ENCODE measurements around the gene IPO4.

Gene IPO4

GRCh38 chr14:24159777-24160498 is 28.7 kb downstream of the IPO4 start:
- Histone ChIP-seq H3K27me3 (ENCODE audit: control insufficient read depth in 5 of 5, insufficient read depth in 4 of 5, low read length in 5 of 5) (no peaks in the 10 kb centered on the region), H3K4me3 (ENCODE audit: low read depth in 1 of 5, low read length in 5 of 5) (no peak overlapping the region), H3K9ac (ENCODE audit: low read length in 5 of 5) (no peak overlapping the region), H3K9me3 (ENCODE audit: control insufficient read depth in 5 of 5, low read length in 5 of 5) (no peaks in the 10 kb centered on the region), H3K36me3 (ENCODE audit: control insufficient read depth in 5 of 5, insufficient read depth in 5 of 5, low read length in 5 of 5) (peaks cover 11 to 73% (median 66%) of the 10 kb centered on the region in 5 donors), H3K4me1 (ENCODE audit: control insufficient read depth in 5 of 5, insufficient read depth in 5 of 5, low read length in 5 of 5) (peaks cover 9 to 34% (median 29%) of the 10 kb centered on the region in 5 donors), H3K27ac (ENCODE audit: low read depth, low read length) (peak overlapping the region; percentile 93)

- no peak overlapping the region for H3K4me3 ChIP-seq (ENCODE audit: low read depth in 1 of 5, low read length in 5 of 5)
- no peaks in the 10 kb centered on the region for H3K27me3 ChIP-seq (ENCODE audit: control insufficient read depth in 5 of 5, insufficient read depth in 4 of 5, low read length in 5 of 5)
- H3K36me3 ChIP-seq (ENCODE audit: control insufficient read depth in 5 of 5, insufficient read depth in 5 of 5, low read length in 5 of 5): peaks cover 15 to 65% (median 55%) of the 10 kb centered on the region in 5 donors
- H3K27ac ChIP-seq (ENCODE audit: low read depth, low read length): no peak overlapping the region
- peak overlapping the region in 1 of 5 donors; percentile 19 for H3K9ac ChIP-seq (ENCODE audit: low read length in 5 of 5)
- no peaks in the 10 kb centered on the region for H3K9me3 ChIP-seq (ENCODE audit: control insufficient read depth in 5 of 5, low read length in 5 of 5)
- H3K4me1 ChIP-seq (ENCODE audit: control insufficient read depth in 5 of 5, insufficient read depth in 5 of 5, low read length in 5 of 5): peaks cover 7 to 22% (median 18%) of the 10 kb centered on the region in 5 donors
These were observed 31.3 kb downstream of the IPO4 start for GRCh38 chr14:24157331-24157730.

- Histone ChIP-seq H3K4me3 (ENCODE audit: low read depth in 1 of 5, low read length in 5 of 5) (no peak overlapping the region), H3K27me3 (ENCODE audit: control insufficient read depth in 5 of 5, insufficient read depth in 4 of 5, low read length in 5 of 5) (no peaks in the 10 kb centered on the region), H3K9me3 (ENCODE audit: control insufficient read depth in 5 of 5, low read length in 5 of 5) (no peaks in the 10 kb centered on the region), H3K36me3 (ENCODE audit: control insufficient read depth in 5 of 5, insufficient read depth in 5 of 5, low read length in 5 of 5) (peaks cover 15 to 70% (median 58%) of the 10 kb centered on the region in 5 donors), H3K9ac (ENCODE audit: low read length in 5 of 5) (peak overlapping the region in 1 of 5 donors; percentile 19), H3K4me1 (ENCODE audit: control insufficient read depth in 5 of 5, insufficient read depth in 5 of 5, low read length in 5 of 5) (peaks cover 5 to 17% (median 13%) of the 10 kb centered on the region in 5 donors), H3K27ac (ENCODE audit: low read depth, low read length) (no peak overlapping the region)
These were observed 31.8 kb downstream of the IPO4 start for GRCh38 chr14:24156840-24157239.

- Histone ChIP-seq H3K27ac (ENCODE audit: low read depth, low read length) (no peak overlapping the region), H3K9ac (ENCODE audit: low read length in 5 of 5) (peak overlapping the region in 1 of 5 donors; percentile 19), H3K4me3 (ENCODE audit: low read depth in 1 of 5, low read length in 5 of 5) (no peak overlapping the region), H3K4me1 (ENCODE audit: control insufficient read depth in 5 of 5, insufficient read depth in 5 of 5, low read length in 5 of 5) (peaks cover 0 to 3% (median 0%) of the 10 kb centered on the region in 5 donors), H3K27me3 (ENCODE audit: control insufficient read depth in 5 of 5, insufficient read depth in 4 of 5, low read length in 5 of 5) (no peaks in the 10 kb centered on the region), H3K9me3 (ENCODE audit: control insufficient read depth in 5 of 5, low read length in 5 of 5) (no peaks in the 10 kb centered on the region), H3K36me3 (ENCODE audit: control insufficient read depth in 5 of 5, insufficient read depth in 5 of 5, low read length in 5 of 5) (peaks cover 15 to 81% (median 70%) of the 10 kb centered on the region in 5 donors)
These were observed 33.5 kb downstream of the IPO4 start for GRCh38 chr14:24155100-24155499.

- no peak overlapping the region for H3K9ac ChIP-seq (ENCODE audit: low read length in 5 of 5)
- H3K27me3 ChIP-seq (ENCODE audit: control insufficient read depth in 5 of 5, insufficient read depth in 4 of 5, low read length in 5 of 5): no peaks in the 10 kb centered on the region
- H3K4me3 ChIP-seq (ENCODE audit: low read depth in 1 of 5, low read length in 5 of 5): no peak overlapping the region
- H3K27ac ChIP-seq (ENCODE audit: low read depth, low read length): no peak overlapping the region
- H3K9me3 ChIP-seq (ENCODE audit: control insufficient read depth in 5 of 5, low read length in 5 of 5): no peaks in the 10 kb centered on the region
- peaks cover 5 to 16% (median 15%) of the 10 kb centered on the region in 5 donors for H3K4me1 ChIP-seq (ENCODE audit: control insufficient read depth in 5 of 5, insufficient read depth in 5 of 5, low read length in 5 of 5)
- peaks cover 9 to 71% (median 58%) of the 10 kb centered on the region in 5 donors for H3K36me3 ChIP-seq (ENCODE audit: control insufficient read depth in 5 of 5, insufficient read depth in 5 of 5, low read length in 5 of 5)
These were observed 37.1 kb downstream of the IPO4 start for GRCh38 chr14:24151404-24152080.

- Histone ChIP-seq H3K4me3 (ENCODE audit: low read depth in 1 of 5, low read length in 5 of 5) (no peak overlapping the region), H3K9me3 (ENCODE audit: control insufficient read depth in 5 of 5, low read length in 5 of 5) (no peaks in the 10 kb centered on the region), H3K27me3 (ENCODE audit: control insufficient read depth in 5 of 5, insufficient read depth in 4 of 5, low read length in 5 of 5) (no peaks in the 10 kb centered on the region), H3K4me1 (ENCODE audit: control insufficient read depth in 5 of 5, insufficient read depth in 5 of 5, low read length in 5 of 5) (peaks cover 7 to 20% (median 18%) of the 10 kb centered on the region in 5 donors), H3K36me3 (ENCODE audit: control insufficient read depth in 5 of 5, insufficient read depth in 5 of 5, low read length in 5 of 5) (peaks cover 9 to 66% (median 54%) of the 10 kb centered on the region in 5 donors), H3K9ac (ENCODE audit: low read length in 5 of 5) (no peak overlapping the region), H3K27ac (ENCODE audit: low read depth, low read length) (no peak overlapping the region)
These were observed 37.6 kb downstream of the IPO4 start for GRCh38 chr14:24150993-24151392.

GRCh38 chr14:24150567-24150966 is 38.0 kb downstream of the IPO4 start:
- peaks cover 6 to 61% (median 50%) of the 10 kb centered on the region in 5 donors for H3K36me3 ChIP-seq (ENCODE audit: control insufficient read depth in 5 of 5, insufficient read depth in 5 of 5, low read length in 5 of 5)

GRCh38 chr14:24150061-24150460 is 38.6 kb downstream of the IPO4 start:
- Histone ChIP-seq H3K4me3 (ENCODE audit: low read depth in 1 of 5, low read length in 5 of 5) (no peak overlapping the region), H3K27me3 (ENCODE audit: control insufficient read depth in 5 of 5, insufficient read depth in 4 of 5, low read length in 5 of 5) (no peaks in the 10 kb centered on the region), H3K9ac (ENCODE audit: low read length in 5 of 5) (no peak overlapping the region), H3K4me1 (ENCODE audit: control insufficient read depth in 5 of 5, insufficient read depth in 5 of 5, low read length in 5 of 5) (peaks cover 10 to 30% (median 25%) of the 10 kb centered on the region in 5 donors), H3K9me3 (ENCODE audit: control insufficient read depth in 5 of 5, low read length in 5 of 5) (no peaks in the 10 kb centered on the region), H3K36me3 (ENCODE audit: control insufficient read depth in 5 of 5, insufficient read depth in 5 of 5, low read length in 5 of 5) (peaks cover 5 to 57% (median 45%) of the 10 kb centered on the region in 5 donors), H3K27ac (ENCODE audit: low read depth, low read length) (no peak overlapping the region)

More at GRCh38 chr14:24150567-24150966, 38.0 kb downstream of the IPO4 start:
- no peak overlapping the region for H3K27ac ChIP-seq (ENCODE audit: low read depth, low read length)
- H3K9me3 ChIP-seq (ENCODE audit: control insufficient read depth in 5 of 5, low read length in 5 of 5): no peaks in the 10 kb centered on the region
- H3K4me1 ChIP-seq (ENCODE audit: control insufficient read depth in 5 of 5, insufficient read depth in 5 of 5, low read length in 5 of 5): peaks cover 10 to 24% (median 21%) of the 10 kb centered on the region in 5 donors
- H3K9ac ChIP-seq (ENCODE audit: low read length in 5 of 5): no peak overlapping the region
- H3K4me3 ChIP-seq (ENCODE audit: low read depth in 1 of 5, low read length in 5 of 5): no peak overlapping the region
- no peaks in the 10 kb centered on the region for H3K27me3 ChIP-seq (ENCODE audit: control insufficient read depth in 5 of 5, insufficient read depth in 4 of 5, low read length in 5 of 5)

GRCh38 chr14:24149302-24149969 is 39.2 kb downstream of the IPO4 start:
- peaks cover 10 to 30% (median 25%) of the 10 kb centered on the region in 5 donors for H3K4me1 ChIP-seq (ENCODE audit: control insufficient read depth in 5 of 5, insufficient read depth in 5 of 5, low read length in 5 of 5)
- no peaks in the 10 kb centered on the region for H3K27me3 ChIP-seq (ENCODE audit: control insufficient read depth in 5 of 5, insufficient read depth in 4 of 5, low read length in 5 of 5)
- H3K36me3 ChIP-seq (ENCODE audit: control insufficient read depth in 5 of 5, insufficient read depth in 5 of 5, low read length in 5 of 5): peaks cover 2 to 54% (median 38%) of the 10 kb centered on the region in 5 donors
- peak overlapping the region in 1 of 5 donors; percentile 13 for H3K9ac ChIP-seq (ENCODE audit: low read length in 5 of 5)
- H3K9me3 ChIP-seq (ENCODE audit: control insufficient read depth in 5 of 5, low read length in 5 of 5): no peaks in the 10 kb centered on the region
- H3K4me3 ChIP-seq (ENCODE audit: low read depth in 1 of 5, low read length in 5 of 5): no peak overlapping the region
- no peak overlapping the region for H3K27ac ChIP-seq (ENCODE audit: low read depth, low read length)

Data from subcutaneous abdominal adipose tissue (tissue), 5 donors.